Uterus (tissue), 2 donors: Measurements from ENCODE around the gene CERS6.

ENCODE experiments used
- CTCF ChIP-seq, 4 experiments: fragments of 200-600 bp in 2 of 4; fragments of 450-650 bp in 2 of 4; sonication (generic) in 2 of 4; IDR thresholded peaks; one replicate each; pipeline ENCODE4 v1.5.1; 2016 to 2019; ENCODE audit warnings: antibody characterized with exemption in 4 of 4, mild to moderate bottlenecking in 2 of 4, moderate library complexity in 1 of 4
- POLR2A ChIP-seq, 2 donors: fragments of 450-650 bp; IDR thresholded peaks; one replicate each; pipeline ENCODE4 v1.6.1; 2016; ENCODE audit warnings: antibody characterized with exemption in 2 of 2, mild to moderate bottlenecking in 1 of 2, moderate library complexity in 1 of 2

GRCh38 chr2:168428431-168428830 lies 27.6 kb upstream of the CERS6 start:
- TF ChIP-seq CTCF (IDR thresholded peaks at IDR 0.05) = no peak
- no peak for TF ChIP-seq POLR2A (IDR thresholded peaks at IDR 0.05)
